Measurements from ENCODE around the gene SLC35F6. TPM values are rescaled to one million over a fixed set of nuclear protein-coding genes. Genes with fewer than 3 reads are reported as not detected.

The SLC35F6 gene
- total RNA-seq, 3 donors from 2014 or later = 32.8 to 57.3 (median 55.1) TPM

GRCh38 chr2:26726228-26726627 lies 37.9 kb upstream of the SLC35F6 start:
- no peak for DNase-seq (ENCODE audit: low spot score in 2 of 2)
- no peak overlapping the region for H3K27ac ChIP-seq
- no peak overlapping the region for H3K4me3 ChIP-seq
- no peaks in the 10 kb centered on the region for H3K27me3 ChIP-seq
- intact Hi-C loops (cut with DNase I; ENCODE audit: low total_unique reads) = no loop called here
- TF ChIP-seq, protein P1, sequence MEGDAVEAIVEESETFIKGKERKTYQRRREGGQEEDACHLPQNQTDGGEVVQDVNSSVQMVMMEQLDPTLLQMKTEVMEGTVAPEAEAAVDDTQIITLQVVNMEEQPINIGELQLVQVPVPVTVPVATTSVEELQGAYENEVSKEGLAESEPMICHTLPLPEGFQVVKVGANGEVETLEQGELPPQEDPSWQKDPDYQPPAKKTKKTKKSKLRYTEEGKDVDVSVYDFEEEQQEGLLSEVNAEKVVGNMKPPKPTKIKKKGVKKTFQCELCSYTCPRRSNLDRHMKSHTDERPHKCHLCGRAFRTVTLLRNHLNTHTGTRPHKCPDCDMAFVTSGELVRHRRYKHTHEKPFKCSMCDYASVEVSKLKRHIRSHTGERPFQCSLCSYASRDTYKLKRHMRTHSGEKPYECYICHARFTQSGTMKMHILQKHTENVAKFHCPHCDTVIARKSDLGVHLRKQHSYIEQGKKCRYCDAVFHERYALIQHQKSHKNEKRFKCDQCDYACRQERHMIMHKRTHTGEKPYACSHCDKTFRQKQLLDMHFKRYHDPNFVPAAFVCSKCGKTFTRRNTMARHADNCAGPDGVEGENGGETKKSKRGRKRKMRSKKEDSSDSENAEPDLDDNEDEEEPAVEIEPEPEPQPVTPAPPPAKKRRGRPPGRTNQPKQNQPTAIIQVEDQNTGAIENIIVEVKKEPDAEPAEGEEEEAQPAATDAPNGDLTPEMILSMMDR (IDR thresholded peaks at IDR 0.05) = no peak
- TF ChIP-seq POLR2AphosphoS5 (IDR thresholded peaks at IDR 0.05) (no peak), POLR2A (IDR thresholded peaks at IDR 0.05) (no peak)
- H3K9me3 ChIP-seq = no peaks in the 10 kb centered on the region
- H3K4me1 ChIP-seq = peaks cover 0 to 1% of the 10 kb centered on the region in 2 donors
- no peaks in the 10 kb centered on the region for H3K36me3 ChIP-seq

DNA sequence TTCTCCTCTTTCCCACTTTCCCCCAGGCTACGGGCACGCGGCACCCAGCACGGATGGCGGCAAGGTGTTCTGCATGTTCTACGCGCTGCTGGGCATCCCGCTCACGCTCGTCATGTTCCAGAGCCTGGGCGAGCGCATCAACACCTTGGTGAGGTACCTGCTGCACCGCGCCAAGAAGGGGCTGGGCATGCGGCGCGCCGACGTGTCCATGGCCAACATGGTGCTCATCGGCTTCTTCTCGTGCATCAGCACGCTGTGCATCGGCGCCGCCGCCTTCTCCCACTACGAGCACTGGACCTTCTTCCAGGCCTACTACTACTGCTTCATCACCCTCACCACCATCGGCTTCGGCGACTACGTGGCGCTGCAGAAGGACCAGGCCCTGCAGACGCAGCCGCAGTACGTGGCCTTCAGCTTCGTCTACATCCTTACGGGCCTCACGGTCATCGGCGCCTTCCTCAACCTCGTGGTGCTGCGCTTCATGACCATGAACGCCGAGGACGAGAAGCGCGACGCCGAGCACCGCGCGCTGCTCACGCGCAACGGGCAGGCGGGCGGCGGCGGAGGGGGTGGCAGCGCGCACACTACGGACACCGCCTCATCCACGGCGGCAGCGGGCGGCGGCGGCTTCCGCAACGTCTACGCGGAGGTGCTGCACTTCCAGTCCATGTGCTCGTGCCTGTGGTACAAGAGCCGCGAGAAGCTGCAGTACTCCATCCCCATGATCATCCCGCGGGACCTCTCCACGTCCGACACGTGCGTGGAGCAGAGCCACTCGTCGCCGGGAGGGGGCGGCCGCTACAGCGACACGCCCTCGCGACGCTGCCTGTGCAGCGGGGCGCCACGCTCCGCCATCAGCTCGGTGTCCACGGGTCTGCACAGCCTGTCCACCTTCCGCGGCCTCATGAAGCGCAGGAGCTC lies 36.2 kb upstream of the SLC35F6 start:
- H3K4me3 ChIP-seq = no peak overlapping the region
- H3K36me3 ChIP-seq = no peaks in the 10 kb centered on the region
- H3K9me3 ChIP-seq = no peaks in the 10 kb centered on the region
- no peaks in the 10 kb centered on the region for H3K4me1 ChIP-seq
- intact Hi-C loops (cut with DNase I; ENCODE audit: low total_unique reads) = no loop called here
- no peaks in the 10 kb centered on the region for H3K27me3 ChIP-seq
- TF ChIP-seq POLR2A (IDR thresholded peaks at IDR 0.05) (no peak), POLR2AphosphoS5 (IDR thresholded peaks at IDR 0.05) (no peak)
- TF ChIP-seq, protein P1 (IDR thresholded peaks at IDR 0.05) = no peak
- DNase-seq (ENCODE audit: low spot score in 2 of 2) = no peak
- no peak overlapping the region for H3K27ac ChIP-seq

- intact Hi-C loops (cut with DNase I; ENCODE audit: low total_unique reads) = no loop called here
- no peaks in the 10 kb centered on the region for H3K4me1 ChIP-seq
- no peaks in the 10 kb centered on the region for H3K27me3 ChIP-seq
- no peak overlapping the region for H3K27ac ChIP-seq
- no peaks in the 10 kb centered on the region for H3K36me3 ChIP-seq
- no peak for DNase-seq (ENCODE audit: low spot score in 2 of 2)
- H3K9me3 ChIP-seq = no peaks in the 10 kb centered on the region
- TF ChIP-seq, protein P1 (IDR thresholded peaks at IDR 0.05) = no peak
- no peak for TF ChIP-seq POLR2AphosphoS5 (IDR thresholded peaks at IDR 0.05)
- H3K4me3 ChIP-seq = no peak overlapping the region
Measured at GRCh38 chr2:26729311-26729710, 34.8 kb upstream of the SLC35F6 start.

GRCh38 chr2:26730549-26731344 lies 33.3 kb upstream of the SLC35F6 start:
- no peak overlapping the region for H3K27ac ChIP-seq
- no peaks in the 10 kb centered on the region for H3K36me3 ChIP-seq
- H3K27me3 ChIP-seq = no peaks in the 10 kb centered on the region
- DNase-seq (ENCODE audit: low spot score in 2 of 2) = no peak
- no peak overlapping the region for H3K4me3 ChIP-seq
- no peak for TF ChIP-seq POLR2A (IDR thresholded peaks at IDR 0.05)
- no peak for TF ChIP-seq POLR2AphosphoS5 (IDR thresholded peaks at IDR 0.05)
- TF ChIP-seq, protein P1 (IDR thresholded peaks at IDR 0.05) = no peak
- H3K9me3 ChIP-seq = no peaks in the 10 kb centered on the region
- H3K4me1 ChIP-seq = no peaks in the 10 kb centered on the region
- intact Hi-C loops (cut with DNase I; ENCODE audit: low total_unique reads) = no loop called here

DNA sequence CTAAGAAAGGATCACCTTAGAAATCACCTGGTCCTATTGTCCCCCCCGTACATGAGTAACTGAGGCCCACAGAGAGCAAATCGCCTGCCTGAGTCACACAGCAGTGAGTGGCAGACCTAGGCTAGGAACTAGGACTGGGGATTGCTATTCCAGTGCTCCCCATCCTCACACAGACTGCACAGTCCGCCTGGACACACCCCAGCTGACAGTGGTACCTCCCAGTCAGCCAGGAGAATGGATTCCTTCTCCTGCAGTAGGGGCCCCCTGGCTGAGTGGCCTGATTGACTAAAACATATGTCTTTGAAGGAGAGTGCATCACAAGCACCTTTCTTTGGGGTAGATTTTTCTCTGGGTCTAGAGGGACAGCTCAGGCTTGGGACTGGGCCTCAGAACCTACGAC lies 32.4 kb upstream of the SLC35F6 start:
- Histone ChIP-seq H3K27me3 (no peaks in the 10 kb centered on the region), H3K9me3 (no peaks in the 10 kb centered on the region), H3K4me3 (no peak overlapping the region), H3K27ac (no peak overlapping the region), H3K4me1 (no peaks in the 10 kb centered on the region), H3K36me3 (no peaks in the 10 kb centered on the region)
- no peak for TF ChIP-seq POLR2AphosphoS5 (IDR thresholded peaks at IDR 0.05)
- TF ChIP-seq, protein P1 (IDR thresholded peaks at IDR 0.05) = no peak
- TF ChIP-seq POLR2A (IDR thresholded peaks at IDR 0.05) = no peak
- intact Hi-C loops (cut with DNase I; ENCODE audit: low total_unique reads) = no loop called here
- no peak for DNase-seq (ENCODE audit: low spot score in 2 of 2)

Measured in breast epithelium (tissue), 4 donors.